ENCODE measurements around the gene RPL41. TPM values are rescaled to one million over a fixed set of nuclear protein-coding genes. Genes with fewer than 3 reads are reported as not detected.

RPL41 gene
- total and polyA plus RNA-seq, 9 of the 15 experiments (the other 6 are each of a cell fraction or from before 2014, with no cell fraction given): 3,403 to 11,276 (median 5,604) TPM

DNA sequence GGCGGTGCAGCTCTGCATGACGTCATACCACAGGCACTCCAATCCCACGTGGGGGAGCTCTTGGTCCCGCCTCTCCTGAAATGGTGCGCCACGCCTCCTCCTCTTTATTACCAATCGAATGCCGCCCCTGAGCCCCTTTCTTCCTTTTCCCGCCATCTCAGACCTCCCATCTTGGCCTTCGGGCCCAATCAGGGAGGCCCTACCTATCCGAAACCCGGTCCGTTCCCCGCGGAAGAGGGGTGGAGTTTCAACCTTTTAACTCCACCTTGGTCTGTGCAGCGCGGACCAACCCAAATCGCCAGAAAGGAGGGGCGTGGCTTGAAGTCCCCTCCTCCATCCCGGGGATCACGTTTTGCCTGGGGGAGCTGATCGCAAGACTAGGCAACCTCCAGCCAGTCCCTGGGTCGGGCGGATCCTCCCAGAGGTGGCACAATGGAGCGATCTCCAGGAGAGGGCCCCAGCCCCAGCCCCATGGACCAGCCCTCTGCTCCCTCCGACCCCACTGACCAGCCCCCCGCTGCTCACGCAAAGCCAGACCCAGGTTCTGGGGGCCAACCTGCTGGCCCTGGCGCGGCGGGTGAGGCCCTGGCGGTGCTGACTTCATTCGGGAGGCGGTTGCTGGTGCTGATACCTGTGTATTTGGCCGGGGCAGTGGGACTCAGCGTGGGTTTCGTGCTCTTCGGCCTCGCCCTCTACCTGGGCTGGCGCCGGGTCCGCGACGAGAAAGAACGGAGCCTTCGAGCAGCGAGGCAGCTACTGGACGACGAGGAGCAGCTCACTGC is 11.6 kb downstream of the RPL41 start, which contains the start of gene ESYT1 (continued):
- TF ChIP-seq, protein P1, sequence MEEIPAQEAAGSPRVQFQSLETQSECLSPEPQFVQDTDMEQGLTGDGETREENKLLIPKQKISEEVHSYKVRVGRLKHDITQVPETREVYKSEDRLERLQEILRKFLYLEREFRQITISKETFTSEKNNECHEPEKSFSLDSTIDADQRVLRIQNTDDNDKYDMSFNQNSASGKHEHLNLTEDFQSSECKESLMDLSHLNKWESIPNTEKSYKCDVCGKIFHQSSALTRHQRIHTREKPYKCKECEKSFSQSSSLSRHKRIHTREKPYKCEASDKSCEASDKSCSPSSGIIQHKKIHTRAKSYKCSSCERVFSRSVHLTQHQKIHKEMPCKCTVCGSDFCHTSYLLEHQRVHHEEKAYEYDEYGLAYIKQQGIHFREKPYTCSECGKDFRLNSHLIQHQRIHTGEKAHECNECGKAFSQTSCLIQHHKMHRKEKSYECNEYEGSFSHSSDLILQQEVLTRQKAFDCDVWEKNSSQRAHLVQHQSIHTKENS (CRISPR knock-in tag; IDR thresholded peaks at IDR 0.05): no peak
- TF ChIP-seq, protein P2, sequence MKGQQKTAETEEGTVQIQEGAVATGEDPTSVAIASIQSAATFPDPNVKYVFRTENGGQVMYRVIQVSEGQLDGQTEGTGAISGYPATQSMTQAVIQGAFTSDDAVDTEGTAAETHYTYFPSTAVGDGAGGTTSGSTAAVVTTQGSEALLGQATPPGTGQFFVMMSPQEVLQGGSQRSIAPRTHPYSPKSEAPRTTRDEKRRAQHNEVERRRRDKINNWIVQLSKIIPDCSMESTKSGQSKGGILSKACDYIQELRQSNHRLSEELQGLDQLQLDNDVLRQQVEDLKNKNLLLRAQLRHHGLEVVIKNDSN (CRISPR knock-in tag; IDR thresholded peaks at IDR 0.05): peak; percentile 88
- TF ChIP-seq RUNX1 (IDR thresholded peaks at IDR 0.05; ENCODE audit: low read depth): no peak
- no peak for TF ChIP-seq ESRRA (IDR thresholded peaks at IDR 0.05; ENCODE audit: borderline replicate concordance, low read depth)
- TF ChIP-seq, protein P3, sequence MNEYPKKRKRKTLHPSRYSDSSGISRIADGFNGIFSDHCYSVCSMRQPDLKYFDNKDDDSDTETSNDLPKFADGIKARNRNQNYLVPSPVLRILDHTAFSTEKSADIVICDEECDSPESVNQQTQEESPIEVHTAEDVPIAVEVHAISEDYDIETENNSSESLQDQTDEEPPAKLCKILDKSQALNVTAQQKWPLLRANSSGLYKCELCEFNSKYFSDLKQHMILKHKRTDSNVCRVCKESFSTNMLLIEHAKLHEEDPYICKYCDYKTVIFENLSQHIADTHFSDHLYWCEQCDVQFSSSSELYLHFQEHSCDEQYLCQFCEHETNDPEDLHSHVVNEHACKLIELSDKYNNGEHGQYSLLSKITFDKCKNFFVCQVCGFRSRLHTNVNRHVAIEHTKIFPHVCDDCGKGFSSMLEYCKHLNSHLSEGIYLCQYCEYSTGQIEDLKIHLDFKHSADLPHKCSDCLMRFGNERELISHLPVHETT (CRISPR knock-in tag; conservative IDR thresholded peaks at IDR 0.05 in 1 of 2, IDR thresholded peaks at IDR 0.05 in 1 of 2): peak in 1 of 2 experiments; percentile 83; a peak in 2 of 4 replicates
- TF ChIP-seq, protein P4, sequence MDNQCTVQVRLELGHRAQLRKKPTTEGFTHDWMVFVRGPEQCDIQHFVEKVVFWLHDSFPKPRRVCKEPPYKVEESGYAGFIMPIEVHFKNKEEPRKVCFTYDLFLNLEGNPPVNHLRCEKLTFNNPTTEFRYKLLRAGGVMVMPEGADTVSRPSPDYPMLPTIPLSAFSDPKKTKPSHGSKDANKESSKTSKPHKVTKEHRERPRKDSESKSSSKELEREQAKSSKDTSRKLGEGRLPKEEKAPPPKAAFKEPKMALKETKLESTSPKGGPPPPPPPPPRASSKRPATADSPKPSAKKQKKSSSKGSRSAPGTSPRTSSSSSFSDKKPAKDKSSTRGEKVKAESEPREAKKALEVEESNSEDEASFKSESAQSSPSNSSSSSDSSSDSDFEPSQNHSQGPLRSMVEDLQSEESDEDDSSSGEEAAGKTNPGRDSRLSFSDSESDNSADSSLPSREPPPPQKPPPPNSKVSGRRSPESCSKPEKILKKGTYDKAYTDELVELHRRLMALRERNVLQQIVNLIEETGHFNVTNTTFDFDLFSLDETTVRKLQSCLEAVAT (IDR thresholded peaks at IDR 0.05): peak in 1 of 2 experiments; percentile 67; a peak in 2 of 4 replicates
- no peak for TF ChIP-seq CHD2 (IDR thresholded peaks at IDR 0.05; ENCODE audit: low read depth, low read length)
- TF ChIP-seq, protein P5, sequence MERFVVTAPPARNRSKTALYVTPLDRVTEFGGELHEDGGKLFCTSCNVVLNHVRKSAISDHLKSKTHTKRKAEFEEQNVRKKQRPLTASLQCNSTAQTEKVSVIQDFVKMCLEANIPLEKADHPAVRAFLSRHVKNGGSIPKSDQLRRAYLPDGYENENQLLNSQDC (CRISPR knock-in tag; IDR thresholded peaks at IDR 0.05): no peak
- TF ChIP-seq NR2C1 (IDR thresholded peaks at IDR 0.05): no peak
- TF ChIP-seq NR2C1 (tag; IDR thresholded peaks at IDR 0.05): no peak
- TF ChIP-seq ILK (tag; IDR thresholded peaks at IDR 0.05; ENCODE audit: borderline replicate concordance, low read depth): no peak
- no peak for TF ChIP-seq BRF1 (IDR thresholded peaks at IDR 0.05; ENCODE audit: borderline replicate concordance, extremely low read depth, insufficient read length)
- TF ChIP-seq TRIM24 (IDR thresholded peaks at IDR 0.05): no peak
- peak; percentile 24; the same call in 1 of the 2 replicates for TF ChIP-seq MTA1 (IDR thresholded peaks at IDR 0.05; ENCODE audit: borderline replicate concordance)
- TF ChIP-seq, protein P6, sequence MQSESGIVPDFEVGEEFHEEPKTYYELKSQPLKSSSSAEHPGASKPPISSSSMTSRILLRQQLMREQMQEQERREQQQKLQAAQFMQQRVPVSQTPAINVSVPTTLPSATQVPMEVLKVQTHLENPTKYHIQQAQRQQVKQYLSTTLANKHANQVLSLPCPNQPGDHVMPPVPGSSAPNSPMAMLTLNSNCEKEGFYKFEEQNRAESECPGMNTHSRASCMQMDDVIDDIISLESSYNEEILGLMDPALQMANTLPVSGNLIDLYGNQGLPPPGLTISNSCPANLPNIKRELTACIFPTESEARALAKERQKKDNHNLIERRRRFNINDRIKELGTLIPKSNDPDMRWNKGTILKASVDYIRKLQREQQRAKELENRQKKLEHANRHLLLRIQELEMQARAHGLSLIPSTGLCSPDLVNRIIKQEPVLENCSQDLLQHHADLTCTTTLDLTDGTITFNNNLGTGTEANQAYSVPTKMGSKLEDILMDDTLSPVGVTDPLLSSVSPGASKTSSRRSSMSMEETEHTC (IDR thresholded peaks at IDR 0.05): no peak
- TF ChIP-seq BRCA1 (IDR thresholded peaks at IDR 0.05): no peak
- no peak for TF ChIP-seq BRCA1 (CRISPR knock-in tag; IDR thresholded peaks at IDR 0.05)
- no peak for TF ChIP-seq SMARCE1 (IDR thresholded peaks at IDR 0.05)
- no peak for TF ChIP-seq SAFB2 (IDR thresholded peaks at IDR 0.05; ENCODE audit: borderline replicate concordance, low read depth, low read length, severe bottlenecking)
- TF ChIP-seq KAT7 (CRISPR knock-in tag; IDR thresholded peaks at IDR 0.05; ENCODE audit: borderline replicate concordance): no peak; the same call in 1 of the 2 replicates
- TF ChIP-seq NRF1 (conservative IDR thresholded peaks at IDR 0.05 in 1 of 2, IDR thresholded peaks at IDR 0.05 in 1 of 2): peak; percentile 80 to 83
- no peak for TF ChIP-seq KLF10 (CRISPR knock-in tag; IDR thresholded peaks at IDR 0.05)

Measured in K562 (cell line).